MCF 10A (cell line): ENCODE results near the gene FGF23. TPM values are rescaled to one million over a fixed set of nuclear protein-coding genes. Genes with fewer than 3 reads are reported as not detected.
"Not testable (repeated sequence)": the region's sequence is repeated elsewhere in the genome, so short reads cannot be mapped to it uniquely, and the experiment has no call there.

Source experiments
- BruUV-seq: library from RNA; stranded (reverse); fragments of 400-500 nt; replicated peaks from 2 replicates; lab custom pipeline; 2021; lab: Mats Ljungman, UMichigan
- CTCF ChIA-PET: fragments of 300-600 bp; sonication (Branson Sonifier 250); formaldehyde crosslinking; extraction: SDS; loops from one replicate; lab custom pipeline; 2021; ENCODE audit warnings: antibody characterized with exemption, inconsistent platforms; lab: Yijun Ruan, JAX
- POLR2A ChIA-PET: fragments of 300-600, 350-650 bp; sonication (Branson Sonifier 250); formaldehyde crosslinking; extraction: SDS; loops from one replicate; lab custom pipeline; 2020; ENCODE audit warnings: antibody characterized with exemption, inconsistent platforms; lab: Yijun Ruan, JAX
- DNase-seq: peaks from one replicate; pipeline ENCODE4 v3.0.0-alpha.2; 2018; ENCODE audit not compliant: unreplicated experiment
- H3K27ac Mint-ChIP-seq: one replicate; pipeline ENCODE4 v1.8.0; 2022; ENCODE audit warnings: mild to moderate bottlenecking, low read depth, mixed read lengths; ENCODE audit not compliant: unreplicated experiment
- H3K27me3 Mint-ChIP-seq: one replicate; pipeline ENCODE4 v1.8.0; 2022; ENCODE audit warnings: mixed read lengths; ENCODE audit not compliant: insufficient read depth, unreplicated experiment
- H3K36me3 Mint-ChIP-seq: one replicate; pipeline ENCODE4 v1.8.0; 2022; ENCODE audit warnings: mild to moderate bottlenecking, moderate library complexity, mixed read lengths; ENCODE audit not compliant: insufficient read depth, unreplicated experiment
- H3K4me1 Mint-ChIP-seq: one replicate; pipeline ENCODE4 v1.8.0; 2022; ENCODE audit warnings: mixed read lengths; ENCODE audit not compliant: insufficient read depth, unreplicated experiment
- H3K4me3 Mint-ChIP-seq: one replicate; pipeline ENCODE4 v1.8.0; 2022; ENCODE audit warnings: mild to moderate bottlenecking, moderate library complexity, mixed read lengths; ENCODE audit not compliant: unreplicated experiment
- H3K9me3 Mint-ChIP-seq: one replicate; pipeline ENCODE4 v1.8.0; 2022; ENCODE audit warnings: mixed read lengths; ENCODE audit not compliant: unreplicated experiment
- intact Hi-C: fragments of 100-400 bp; cut with micrococcal nuclease; formaldehyde crosslinking; loops from 2 replicates; pipeline ENCODE4 v1.14.1; 2022
- total RNA-seq: library from RNA; stranded (reverse); gene quantifications from 2 replicates; pipeline ENCODE4 v1.2.3, GENCODE V29; 2022
- TF ChIP-seq, protein P1 (sequence below): fragments of 200-600 bp; IDR thresholded peaks from one replicate; pipeline ENCODE4 v1.8.0; 2022; ENCODE audit warnings: antibody characterized with exemption, mild to moderate bottlenecking; ENCODE audit not compliant: unreplicated experiment

Gene FGF23
- total RNA-seq, 1 experiment from 2014 or later, result not detected

DNA sequence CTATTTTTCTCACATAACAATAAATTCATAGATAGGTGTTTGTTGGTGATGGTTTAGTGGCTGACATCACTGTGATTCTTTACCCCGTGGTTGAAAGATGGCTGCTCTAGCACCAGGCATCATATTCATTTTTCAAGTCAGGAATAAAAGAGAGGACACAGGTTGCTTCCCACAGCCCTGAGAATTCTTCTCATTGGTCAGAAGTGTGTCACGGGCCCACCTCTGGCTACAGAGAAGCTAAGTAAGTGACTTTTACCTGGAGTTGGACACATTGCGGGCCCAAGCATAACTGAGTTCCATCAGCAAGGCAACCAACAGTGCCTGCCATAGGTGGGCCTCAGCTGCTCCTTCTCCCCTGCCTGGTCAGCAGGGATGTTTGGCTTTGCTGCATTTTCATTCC lies 27.6 kb upstream of the FGF23 start:
- intact Hi-C loops, result no loop called here
- ChIA-PET POLR2A (no interaction called here), CTCF (no interaction called here)
- H3K27me3 Mint-ChIP-seq, result peaks cover 24% of the 10 kb centered on the region
- H3K4me3 Mint-ChIP-seq, result no peak overlapping the region
- no TSS peak for BruUV-seq
- H3K4me1 Mint-ChIP-seq, result no peaks in the 10 kb centered on the region
- no peaks in the 10 kb centered on the region for H3K36me3 Mint-ChIP-seq
- no peak overlapping the region for H3K27ac Mint-ChIP-seq
- DNase-seq, result no peak
- no peaks in the 10 kb centered on the region for H3K9me3 Mint-ChIP-seq
- TF ChIP-seq, protein P1, sequence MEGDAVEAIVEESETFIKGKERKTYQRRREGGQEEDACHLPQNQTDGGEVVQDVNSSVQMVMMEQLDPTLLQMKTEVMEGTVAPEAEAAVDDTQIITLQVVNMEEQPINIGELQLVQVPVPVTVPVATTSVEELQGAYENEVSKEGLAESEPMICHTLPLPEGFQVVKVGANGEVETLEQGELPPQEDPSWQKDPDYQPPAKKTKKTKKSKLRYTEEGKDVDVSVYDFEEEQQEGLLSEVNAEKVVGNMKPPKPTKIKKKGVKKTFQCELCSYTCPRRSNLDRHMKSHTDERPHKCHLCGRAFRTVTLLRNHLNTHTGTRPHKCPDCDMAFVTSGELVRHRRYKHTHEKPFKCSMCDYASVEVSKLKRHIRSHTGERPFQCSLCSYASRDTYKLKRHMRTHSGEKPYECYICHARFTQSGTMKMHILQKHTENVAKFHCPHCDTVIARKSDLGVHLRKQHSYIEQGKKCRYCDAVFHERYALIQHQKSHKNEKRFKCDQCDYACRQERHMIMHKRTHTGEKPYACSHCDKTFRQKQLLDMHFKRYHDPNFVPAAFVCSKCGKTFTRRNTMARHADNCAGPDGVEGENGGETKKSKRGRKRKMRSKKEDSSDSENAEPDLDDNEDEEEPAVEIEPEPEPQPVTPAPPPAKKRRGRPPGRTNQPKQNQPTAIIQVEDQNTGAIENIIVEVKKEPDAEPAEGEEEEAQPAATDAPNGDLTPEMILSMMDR, result no peak

DNA sequence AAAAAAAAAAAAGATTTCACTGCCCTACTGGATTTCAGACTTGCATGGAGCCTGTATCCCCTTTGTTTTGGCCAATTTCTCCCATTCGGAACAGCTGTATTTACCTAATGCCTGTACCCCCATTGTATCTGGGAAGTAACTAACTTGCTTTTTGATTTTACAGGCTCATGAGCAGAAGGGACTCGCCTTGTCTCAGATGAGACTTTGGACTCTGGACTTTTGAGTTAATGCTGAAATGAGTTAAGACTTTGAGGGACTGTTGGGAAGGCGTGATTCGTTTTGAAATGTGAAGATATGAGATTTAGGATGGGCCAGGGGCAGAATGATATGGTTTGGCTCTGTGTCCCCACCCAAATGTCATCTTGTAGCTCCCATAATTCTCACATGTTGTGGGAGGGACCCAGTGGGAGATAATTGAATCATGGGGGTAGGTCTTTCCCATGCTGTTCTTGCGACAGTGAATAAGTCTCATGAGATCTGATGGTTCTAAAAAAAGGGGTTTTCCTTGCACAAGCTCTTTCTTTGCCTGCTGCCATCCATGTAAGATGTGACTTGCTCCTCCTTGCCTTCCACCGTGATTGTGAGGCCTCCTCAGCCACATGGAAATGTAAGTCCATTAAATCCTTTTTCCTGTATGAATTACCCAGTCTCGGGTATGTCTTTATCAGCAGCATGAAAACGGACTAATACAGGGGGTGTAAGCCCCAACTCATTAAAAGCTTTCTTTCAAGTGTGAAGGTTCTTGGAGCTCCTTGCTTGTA lies 25.5 kb upstream of the FGF23 start:
- BruUV-seq, H3K9me3 Mint-ChIP-seq, DNase-seq, intact Hi-C loops, H3K4me1 Mint-ChIP-seq, POLR2A ChIA-PET, H3K36me3 Mint-ChIP-seq, H3K4me3 Mint-ChIP-seq, H3K27ac Mint-ChIP-seq: not testable (repeated sequence)
- CTCF ChIA-PET, result interaction anchor here (0.6 to 1.4 kb wide), 3 partner anchors 15 to 1605 kb away, joined by 3 to 10 read pairs (median 4); partner anchors contain the start of gene FGF23
- peaks cover 20% of the 10 kb centered on the region for H3K27me3 Mint-ChIP-seq

DNA sequence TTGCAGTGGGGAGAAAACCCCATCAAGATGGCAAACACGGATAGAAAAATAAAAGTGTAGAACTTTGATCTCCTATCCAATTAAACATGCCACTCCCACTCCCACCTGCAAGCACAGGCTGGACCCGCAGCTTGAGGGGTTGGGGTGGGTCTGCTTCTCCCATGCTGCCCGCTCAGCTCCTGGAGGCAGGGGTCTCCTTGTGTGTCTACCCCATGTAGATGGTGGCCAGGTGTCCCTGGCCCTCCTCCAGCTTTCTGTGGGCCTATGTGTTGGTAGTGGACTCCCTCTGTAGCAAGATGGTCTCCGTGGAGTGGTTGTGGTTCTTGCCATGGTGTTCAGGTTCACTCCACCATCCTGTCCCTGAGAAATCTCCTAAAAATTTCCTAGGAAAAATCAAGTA lies 23.5 kb upstream of the FGF23 start:
- BruUV-seq, result no TSS peak
- no peaks in the 10 kb centered on the region for H3K36me3 Mint-ChIP-seq
- no peaks in the 10 kb centered on the region for H3K9me3 Mint-ChIP-seq
- TF ChIP-seq, protein P1, result no peak
- no peak overlapping the region for H3K4me3 Mint-ChIP-seq
- ChIA-PET CTCF (interaction anchor here (0.7 to 1.7 kb wide), 5 partner anchors 9 to 392 kb away, joined by 3 to 7 read pairs (median 3); no protein-coding TSS in a partner anchor), POLR2A (no interaction called here)
- peaks cover 16% of the 10 kb centered on the region for H3K27me3 Mint-ChIP-seq
- no peaks in the 10 kb centered on the region for H3K4me1 Mint-ChIP-seq
- intact Hi-C loops, result no loop called here
- DNase-seq, result no peak
- no peak overlapping the region for H3K27ac Mint-ChIP-seq

DNA sequence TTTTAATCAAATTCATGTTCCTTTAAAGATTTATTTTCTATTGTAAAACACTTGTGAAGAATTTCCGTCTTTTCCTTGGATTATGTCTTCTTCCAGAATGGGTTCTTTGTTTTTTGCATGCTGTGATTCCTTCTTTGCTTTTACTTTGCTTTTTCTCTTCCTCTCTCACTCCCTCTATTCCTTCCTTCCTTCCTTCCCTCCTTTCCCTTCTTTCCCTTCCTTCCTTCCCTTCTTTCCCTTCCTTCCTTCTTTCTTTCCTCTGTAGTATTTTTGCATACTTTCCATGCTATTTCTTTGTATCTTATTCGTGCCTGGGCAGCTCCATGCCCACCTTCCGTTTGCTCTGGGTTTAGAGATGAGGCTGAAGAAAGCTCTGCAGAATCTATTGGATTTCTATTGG lies 21.6 kb upstream of the FGF23 start:
- H3K27ac Mint-ChIP-seq, result no peak overlapping the region
- TF ChIP-seq, protein P1, result no peak
- H3K36me3 Mint-ChIP-seq, result no peaks in the 10 kb centered on the region
- intact Hi-C loops, result no loop called here
- ChIA-PET POLR2A (no interaction called here), CTCF (interaction anchor here (0.5 kb wide), 1 partner anchor 76 kb away, joined by 3 read pairs; no protein-coding TSS in a partner anchor)
- H3K27me3 Mint-ChIP-seq, result peaks cover 29% of the 10 kb centered on the region
- no peaks in the 10 kb centered on the region for H3K9me3 Mint-ChIP-seq
- H3K4me3 Mint-ChIP-seq, result no peak overlapping the region
- BruUV-seq, result no TSS peak
- H3K4me1 Mint-ChIP-seq, result no peaks in the 10 kb centered on the region
- no peak for DNase-seq
